ENCODE measurements around the gene TRIM4. TPM values are rescaled to one million over a fixed set of nuclear protein-coding genes. Genes with fewer than 3 reads are reported as not detected.
"Not testable (repeated sequence)": the region's sequence is repeated elsewhere in the genome, so short reads cannot be mapped to it uniquely, and the experiment has no call there.

TRIM4 gene
- total RNA-seq, 1 experiment from 2014 or later: 6.9 TPM

DNA sequence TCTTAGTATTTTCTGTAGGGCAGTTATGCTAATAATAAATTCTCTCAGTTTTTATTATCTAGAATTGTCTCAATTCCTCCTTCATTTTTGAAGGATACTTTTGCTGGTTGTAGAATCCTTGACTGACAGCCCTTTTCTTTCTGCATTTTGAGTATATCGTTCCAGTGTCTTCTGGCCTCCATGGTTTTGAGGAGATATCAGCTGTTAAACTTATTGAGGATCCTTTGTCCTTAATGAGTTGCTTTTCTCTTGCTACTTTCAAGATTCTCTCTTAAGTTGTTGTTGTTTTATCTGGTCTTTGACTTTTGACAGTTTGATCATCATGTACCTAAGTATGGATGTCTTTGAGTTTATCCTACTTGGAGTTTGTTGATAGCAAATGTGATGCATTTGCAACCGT, 19.0 kb upstream of the TRIM4 start:
- no peak overlapping the region for H4K5ac ChIP-seq (ENCODE audit: insufficient read length, low read depth, low read length)
- no peak overlapping the region for H2AFZ ChIP-seq (ENCODE audit: low read length)
- H3K79me2 ChIP-seq (ENCODE audit: insufficient read depth, low read length): no peaks in the 10 kb centered on the region
- H3K4ac ChIP-seq (ENCODE audit: low read depth, low read length): no peak overlapping the region
- H3K56ac ChIP-seq (ENCODE audit: insufficient read length, low read depth, low read length): no peak overlapping the region
- no peak overlapping the region for H2BK20ac ChIP-seq (ENCODE audit: low read depth, low read length, poor library complexity, severe bottlenecking)
- H3K18ac ChIP-seq (ENCODE audit: insufficient read length, low read depth, low read length): no peak overlapping the region
- no peak overlapping the region for H2AK5ac ChIP-seq (ENCODE audit: insufficient read length, low read length)
- H3K4me1 Mint-ChIP-seq: peaks cover 19 to 29% of the 10 kb centered on the region in 2 experiments
- no peak overlapping the region for H2BK120ac ChIP-seq (ENCODE audit: low read depth, low read length, poor library complexity, severe bottlenecking)
- H2BK12ac ChIP-seq (ENCODE audit: insufficient read length, low read depth, low read length): no peak overlapping the region
- peaks cover 47 to 53% of the 10 kb centered on the region in 2 experiments for H3K9me3 Mint-ChIP-seq
- H3K9ac ChIP-seq (ENCODE audit: extremely low read depth, insufficient read length, low read length): no peak overlapping the region
- no peak overlapping the region for H2BK15ac ChIP-seq (ENCODE audit: low read depth, low read length)
- H3K4me2 ChIP-seq (ENCODE audit: insufficient read depth, insufficient read length, low read length): no peak overlapping the region
- peaks cover 36 to 63% (median 36%) of the 10 kb centered on the region in 3 experiments for H3K36me3 Mint-ChIP-seq (ENCODE audit: insufficient read depth in 1 of 3, low read depth in 3 of 3)
- no peak overlapping the region for H4K8ac ChIP-seq (replicated peaks; ENCODE audit: insufficient read length, low read depth, low read length)
- peaks cover 8% of the 10 kb centered on the region for H3K27me3 Mint-ChIP-seq (ENCODE audit: low read depth)
- no peak overlapping the region for H3K23ac ChIP-seq (ENCODE audit: insufficient read length, low read depth, low read length)
- no peaks in the 10 kb centered on the region for H3K79me1 ChIP-seq (ENCODE audit: insufficient read depth, low read depth, low read length, poor library complexity, severe bottlenecking)
- H4K91ac ChIP-seq (ENCODE audit: insufficient read length, low read depth, low read length): no peak overlapping the region
- H3K4me3 Mint-ChIP-seq: no peak overlapping the region
- H3K27me3 ChIP-seq (ENCODE audit: insufficient read depth, low read length): no peaks in the 10 kb centered on the region
- H4K20me1 ChIP-seq (ENCODE audit: control insufficient read depth, insufficient read depth, insufficient read length): no peaks in the 10 kb centered on the region
- TF ChIP-seq, protein P1, sequence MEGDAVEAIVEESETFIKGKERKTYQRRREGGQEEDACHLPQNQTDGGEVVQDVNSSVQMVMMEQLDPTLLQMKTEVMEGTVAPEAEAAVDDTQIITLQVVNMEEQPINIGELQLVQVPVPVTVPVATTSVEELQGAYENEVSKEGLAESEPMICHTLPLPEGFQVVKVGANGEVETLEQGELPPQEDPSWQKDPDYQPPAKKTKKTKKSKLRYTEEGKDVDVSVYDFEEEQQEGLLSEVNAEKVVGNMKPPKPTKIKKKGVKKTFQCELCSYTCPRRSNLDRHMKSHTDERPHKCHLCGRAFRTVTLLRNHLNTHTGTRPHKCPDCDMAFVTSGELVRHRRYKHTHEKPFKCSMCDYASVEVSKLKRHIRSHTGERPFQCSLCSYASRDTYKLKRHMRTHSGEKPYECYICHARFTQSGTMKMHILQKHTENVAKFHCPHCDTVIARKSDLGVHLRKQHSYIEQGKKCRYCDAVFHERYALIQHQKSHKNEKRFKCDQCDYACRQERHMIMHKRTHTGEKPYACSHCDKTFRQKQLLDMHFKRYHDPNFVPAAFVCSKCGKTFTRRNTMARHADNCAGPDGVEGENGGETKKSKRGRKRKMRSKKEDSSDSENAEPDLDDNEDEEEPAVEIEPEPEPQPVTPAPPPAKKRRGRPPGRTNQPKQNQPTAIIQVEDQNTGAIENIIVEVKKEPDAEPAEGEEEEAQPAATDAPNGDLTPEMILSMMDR (conservative IDR thresholded peaks at IDR 0.05): no peak
- no peaks in the 10 kb centered on the region for H3K23me2 ChIP-seq (ENCODE audit: insufficient read length, low read depth, low read length, poor library complexity, severe bottlenecking)
- no CpG with 5 or more reads among the region's 2 CpGs for WGBS (ENCODE audit: extremely low coverage, insufficient read length, low lambda C conversion rate)
- peaks cover under 1% of the 10 kb centered on the region; the same call in 1 of the 2 replicates for H3K4me1 ChIP-seq (ENCODE audit: insufficient read depth, low read length)
- H3T11ph ChIP-seq (ENCODE audit: low read length): no peak overlapping the region
- no peak for DNase-seq
- peaks cover 4% of the 10 kb centered on the region for H3K9me3 ChIP-seq (ENCODE audit: control insufficient read depth, low read depth, low read length)
- H3K14ac ChIP-seq (ENCODE audit: insufficient read depth, low read length): no peak overlapping the region
- H3K27ac Mint-ChIP-seq: no peak overlapping the region
- H3K27ac ChIP-seq (ENCODE audit: insufficient read length, low read depth, low read length): no peak overlapping the region
- no peak overlapping the region for H2BK5ac ChIP-seq (ENCODE audit: insufficient read length, low read length)

DNA sequence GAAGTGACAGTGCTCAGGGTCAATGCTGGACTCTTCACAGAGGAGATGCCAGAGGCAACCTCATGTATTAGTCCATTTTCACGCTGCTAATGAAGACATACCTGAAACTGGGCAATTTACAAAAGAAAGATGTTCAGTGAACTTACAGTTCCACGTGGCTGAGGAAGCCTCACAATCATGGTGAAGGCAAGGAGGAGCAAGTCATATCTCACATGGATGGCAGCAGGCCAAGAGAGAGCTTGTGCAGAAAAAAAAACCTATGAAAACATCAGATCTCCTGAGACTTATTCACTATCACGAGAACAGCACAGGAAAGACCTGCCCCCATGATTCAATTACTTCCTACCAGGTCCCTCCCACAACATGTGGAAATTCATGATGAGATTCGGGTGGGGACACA, 15.7 kb upstream of the TRIM4 start:
- not testable (repeated sequence) for H3K27ac Mint-ChIP-seq; H4K91ac ChIP-seq (ENCODE audit: insufficient read length, low read depth, low read length)

More for the DNA sequence above, 15.7 kb upstream of the TRIM4 start:
- H3K4ac ChIP-seq (ENCODE audit: low read depth, low read length); H3K27me3 Mint-ChIP-seq (ENCODE audit: low read depth); H3K79me1 ChIP-seq (ENCODE audit: insufficient read depth, low read depth, low read length, poor library complexity, severe bottlenecking); H3K9ac ChIP-seq (ENCODE audit: extremely low read depth, insufficient read length, low read length); H4K20me1 ChIP-seq (ENCODE audit: control insufficient read depth, insufficient read depth, insufficient read length); H2BK20ac ChIP-seq (ENCODE audit: low read depth, low read length, poor library complexity, severe bottlenecking); H3K27ac ChIP-seq (ENCODE audit: insufficient read length, low read depth, low read length); H3K4me3 Mint-ChIP-seq; H3K14ac ChIP-seq (ENCODE audit: insufficient read depth, low read length); H3K56ac ChIP-seq (ENCODE audit: insufficient read length, low read depth, low read length); H2BK12ac ChIP-seq (ENCODE audit: insufficient read length, low read depth, low read length); H3K4me1 ChIP-seq (ENCODE audit: insufficient read depth, low read length); H4K8ac ChIP-seq (replicated peaks; ENCODE audit: insufficient read length, low read depth, low read length); H2AK5ac ChIP-seq (ENCODE audit: insufficient read length, low read length); H3K18ac ChIP-seq (ENCODE audit: insufficient read length, low read depth, low read length); H3K9me3 ChIP-seq (ENCODE audit: control insufficient read depth, low read depth, low read length); H2BK5ac ChIP-seq (ENCODE audit: insufficient read length, low read length); H3K23me2 ChIP-seq (ENCODE audit: insufficient read length, low read depth, low read length, poor library complexity, severe bottlenecking); H3T11ph ChIP-seq (ENCODE audit: low read length); H4K5ac ChIP-seq (ENCODE audit: insufficient read length, low read depth, low read length); H2BK15ac ChIP-seq (ENCODE audit: low read depth, low read length); H3K27me3 ChIP-seq (ENCODE audit: insufficient read depth, low read length); H3K4me2 ChIP-seq (ENCODE audit: insufficient read depth, insufficient read length, low read length); H2BK120ac ChIP-seq (ENCODE audit: low read depth, low read length, poor library complexity, severe bottlenecking); H3K79me2 ChIP-seq (ENCODE audit: insufficient read depth, low read length); H2AFZ ChIP-seq (ENCODE audit: low read length); H3K23ac ChIP-seq (ENCODE audit: insufficient read length, low read depth, low read length); DNase-seq: not testable (repeated sequence)
- peaks cover 26 to 29% of the 10 kb centered on the region in 2 experiments for H3K9me3 Mint-ChIP-seq
- no CpG with 5 or more reads among the region's 4 CpGs for WGBS (ENCODE audit: extremely low coverage, insufficient read length, low lambda C conversion rate)
- peaks cover 24 to 44% (median 27%) of the 10 kb centered on the region in 3 experiments for H3K36me3 Mint-ChIP-seq (ENCODE audit: insufficient read depth in 1 of 3, low read depth in 3 of 3)
- peaks cover 21 to 24% of the 10 kb centered on the region in 2 experiments for H3K4me1 Mint-ChIP-seq
